Hematopoietic multipotent progenitor cell treated with erythropoietin and hydrocortisone succinate and interleukin-3 and kit ligand, for 6 days (in vitro differentiated cells): ENCODE data around the gene MAP7D3.
"Not testable (repeated sequence)": the region's sequence is repeated elsewhere in the genome, so short reads cannot be mapped to it uniquely, and the experiment has no call there.

ENCODE experiments used
- DNase-seq: peaks from one replicate; pipeline ENCODE4 v3.0.0-alpha.2; 2015

Gene MAP7D3

GRCh38 chrX:136179133-136179532, 72.1 kb downstream of the MAP7D3 start:
- no peak for DNase-seq

- no peak for DNase-seq
Observed at GRCh38 chrX:136176399-136176825, 74.8 kb downstream of the MAP7D3 start.

- DNase-seq: no peak
Observed at GRCh38 chrX:136171420-136171819, 79.8 kb downstream of the MAP7D3 start.

GRCh38 chrX:136170139-136170800, 80.9 kb downstream of the MAP7D3 start:
- no peak for DNase-seq

- peak; percentile 48 for DNase-seq
Observed at GRCh38 chrX:136168929-136169735, 82.1 kb downstream of the MAP7D3 start.

GRCh38 chrX:136167989-136168388, 83.2 kb downstream of the MAP7D3 start:
- not testable (repeated sequence) for DNase-seq

- peak; percentile 39 for DNase-seq
Observed at GRCh38 chrX:136166221-136166855, 84.9 kb downstream of the MAP7D3 start.

GRCh38 chrX:136165406-136165805, 85.8 kb downstream of the MAP7D3 start:
- DNase-seq: no peak

GRCh38 chrX:136163689-136164088, 87.5 kb downstream of the MAP7D3 start:
- DNase-seq: no peak
